ENCODE results near the gene FXYD5. TPM values are rescaled to one million over a fixed set of nuclear protein-coding genes. Genes with fewer than 3 reads are reported as not detected.

The FXYD5 gene
- total RNA-seq, 5 donors from 2014 or later (not counting 1 experiment from before 2014, with no cell fraction given): 440 to 616 (median 504) TPM

Other genes with a start within 250 kb of the FXYD5 start
- gene ZNF30, start 227.8 kb upstream of the FXYD5 start, total RNA-seq: 10 to 100 TPM in 2 of 5 donors, 1 to 10 TPM in 3; 3.2 to 10.5 (median 8.7) TPM
- 10 to 100 TPM; 14.1 to 29.0 (median 26.8) TPM for gene ZNF792, start 190.5 kb upstream of the FXYD5 start, total RNA-seq
- gene GRAMD1A, start 154.4 kb upstream of the FXYD5 start, total RNA-seq: 100 to 1,000 TPM; 189 to 318 (median 227) TPM
- 1 to 10 TPM; 1.1 to 4.3 (median 3.7) TPM for gene SCN1B, start 124.3 kb upstream of the FXYD5 start, total RNA-seq
- gene HPN, start 113.0 kb upstream of the FXYD5 start, total RNA-seq: under 1 TPM in 3 of 5 donors, not detected in 2; 0.41 to 0.51 (median 0.46) TPM
- 1 to 10 TPM in 1 of 5 donors, under 1 TPM in 1, not detected in 3; 0.79 to 1.1 TPM for gene FXYD3, start 38.9 kb upstream of the FXYD5 start, total RNA-seq
- gene LGI4, start 19.7 kb upstream of the FXYD5 start, total RNA-seq: 1 to 10 TPM in 1 of 5 donors, under 1 TPM in 4; 0.15 to 1.1 (median 0.89) TPM
- 1 to 10 TPM in 4 of 5 donors, under 1 TPM in 1; 0.70 to 7.7 (median 4.8) TPM for gene FXYD1, start 15.9 kb upstream of the FXYD5 start, total RNA-seq
- gene FXYD7, start 11.5 kb upstream of the FXYD5 start, total RNA-seq: 10 to 100 TPM in 4 of 5 donors, 1 to 10 TPM in 1; 8.8 to 24.0 (median 12.6) TPM
- gene FAM187B, start 74.0 kb downstream of the FXYD5 start, total RNA-seq: not detected
- gene LSR, start 94.3 kb downstream of the FXYD5 start, total RNA-seq: 10 to 100 TPM; 36.8 to 64.9 (median 57.4) TPM
- gene USF2, start 114.2 kb downstream of the FXYD5 start, total RNA-seq: 100 to 1,000 TPM; 207 to 255 (median 249) TPM
- 1 to 10 TPM in 4 of 5 donors, under 1 TPM in 1; 0.65 to 1.9 (median 1.1) TPM for gene HAMP, start 127.8 kb downstream of the FXYD5 start, total RNA-seq
- gene MAG, start 137.4 kb downstream of the FXYD5 start, total RNA-seq: under 1 TPM in 2 of 5 donors, not detected in 3; 0.16 to 0.19 TPM
- 10 to 100 TPM in 1 of 5 donors, 1 to 10 TPM in 4; 6.6 to 25.7 (median 8.7) TPM for gene CD22, start 174.5 kb downstream of the FXYD5 start, total RNA-seq
- under 1 TPM in 2 of 5 donors, not detected in 3; 0.21 to 0.35 TPM for gene FFAR1, start 193.2 kb downstream of the FXYD5 start, total RNA-seq
- under 1 TPM in 1 of 5 donors, not detected in 4; 0.47 TPM for gene FFAR3, start 203.7 kb downstream of the FXYD5 start, total RNA-seq
- not detected for gene GPR42, start 216.3 kb downstream of the FXYD5 start, total RNA-seq